Esophagus squamous epithelium (tissue), 5 donors: ENCODE data around the gene C22orf23. TPM values are rescaled to one million over a fixed set of nuclear protein-coding genes. Genes with fewer than 3 reads are reported as not detected.

Experiments used
- DNase-seq: peaks from one replicate; lab custom pipeline; 2025; lab: John Stamatoyannopoulos, UW
- H3K27ac ChIP-seq, 4 donors: fragments of 200-600 bp; sonication (generic); one replicate each; pipeline ENCODE4 v1.5.1; 2016 to 2019; ENCODE audit warnings: mild to moderate bottlenecking in 1 of 4
- H3K27me3 ChIP-seq, 4 donors: fragments of 200-600 bp; sonication (generic); 1 replicate in 3 of 4; 2 replicates in 1 of 4; pipeline versions ENCODE4 v1.5.1 to v1.6.0; 2017 to 2021; ENCODE audit warnings: antibody characterized with exemption in 1 of 4
- H3K36me3 ChIP-seq, 3 donors: fragments of 200-600 bp; sonication (generic); one replicate each; pipeline ENCODE4 v1.5.1; 2016 to 2019
- H3K4me1 ChIP-seq, 3 donors: fragments of 200-600 bp; sonication (generic); one replicate each; pipeline ENCODE4 v1.5.1; 2017 to 2019
- H3K4me3 ChIP-seq, 4 donors: fragments of 200-600 bp; sonication (generic); 1 replicate in 3 of 4; 2 replicates in 1 of 4; pipeline ENCODE4 v1.5.1; 2016 to 2019; ENCODE audit warnings: mild to moderate bottlenecking in 2 of 4, moderate library complexity in 1 of 4
- H3K9me3 ChIP-seq, 3 donors: fragments of 200-600 bp; sonication (generic); one replicate each; pipeline ENCODE4 v1.5.1; 2016 to 2019
- CTCF ChIP-seq, 6 experiments: fragments of 450-650 bp in 4 of 6; fragments of 200-600 bp in 2 of 6; sonication (generic) in 2 of 6; IDR thresholded peaks; one replicate each; pipeline ENCODE4 v1.5.1; 2016 to 2019; ENCODE audit warnings: antibody characterized with exemption in 6 of 6, mild to moderate bottlenecking in 4 of 6, moderate library complexity in 4 of 6
- POLR2A ChIP-seq, 4 donors: fragments of 450-650 bp; IDR thresholded peaks; one replicate each; pipeline ENCODE4 v1.6.1; 2017; ENCODE audit warnings: antibody characterized with exemption in 4 of 4, mild to moderate bottlenecking in 4 of 4, moderate library complexity in 3 of 4
- WGBS, 2 donors: methylation state at CpG; one replicate each; pipeline ENCODE4 v1.1.5; 2018; 5-methylcytosine and 5-hydroxymethylcytosine counted together
- intact Hi-C: fragments of 100-400 bp; cut with DNase I; formaldehyde crosslinking; loops from one replicate; pipeline ENCODE4 v1.15.0; 2022
- total RNA-seq, 4 donors: library from RNA; depleted of rRNA; stranded (reverse); fragments of >200 nt; gene quantifications; one replicate each; pipeline ENCODE4 v1.1.0, GENCODE V29; 2016
- donor health status: DM: yes; HTN: yes; CAD: no.

The C22orf23 gene
- total RNA-seq, 4 donors from 2014 or later: 0.13 to 0.38 TPM; not detected in 2

GRCh38 chr22:37994049-37994448, 40.6 kb upstream of the C22orf23 start:
- no peak overlapping the region for H3K4me3 ChIP-seq
- no peak overlapping the region for H3K27ac ChIP-seq
- H3K36me3 ChIP-seq: no peaks in the 10 kb centered on the region
- TF ChIP-seq POLR2A (IDR thresholded peaks at IDR 0.05) (no peak), CTCF (IDR thresholded peaks at IDR 0.05) (no peak)
- H3K4me1 ChIP-seq: peaks cover 10 to 33% (median 12%) of the 10 kb centered on the region in 3 donors
- DNase-seq: no peak
- intact Hi-C loops: no loop called here
- no peaks in the 10 kb centered on the region for H3K9me3 ChIP-seq
- no peaks in the 10 kb centered on the region for H3K27me3 ChIP-seq
- 74 to 100% methylated on average over 3 to 5 of the region's 6 CpGs for WGBS, 2 donors

GRCh38 chr22:37991731-37992442, 38.5 kb upstream of the C22orf23 start:
- Histone ChIP-seq H3K27me3 (no peaks in the 10 kb centered on the region), H3K4me1 (peaks cover 5 to 14% (median 9%) of the 10 kb centered on the region in 3 donors), H3K9me3 (no peaks in the 10 kb centered on the region), H3K36me3 (no peaks in the 10 kb centered on the region), H3K4me3 (no peak overlapping the region), H3K27ac (no peak overlapping the region)
- TF ChIP-seq POLR2A (IDR thresholded peaks at IDR 0.05) (no peak), CTCF (IDR thresholded peaks at IDR 0.05) (no peak)
- no peak for DNase-seq
- WGBS, 2 donors: 72 to 73% methylated on average over 5 to 6 of the region's 6 CpGs
- intact Hi-C loops: no loop called here

GRCh38 chr22:37990862-37991261, 37.5 kb upstream of the C22orf23 start:
- Histone ChIP-seq H3K27me3 (no peaks in the 10 kb centered on the region), H3K9me3 (no peaks in the 10 kb centered on the region), H3K27ac (no peak overlapping the region), H3K4me3 (no peak overlapping the region), H3K36me3 (no peaks in the 10 kb centered on the region), H3K4me1 (peaks cover under 1 to 4% (median 2%) of the 10 kb centered on the region in 3 donors)
- intact Hi-C loops: no loop called here
- no peak for DNase-seq
- no peak for TF ChIP-seq CTCF (IDR thresholded peaks at IDR 0.05)
- TF ChIP-seq POLR2A (IDR thresholded peaks at IDR 0.05): no peak
- WGBS, 2 donors: 80 to 95% methylated on average over 6 to 7 of the region's 7 CpGs

- Histone ChIP-seq H3K27ac (no peak overlapping the region), H3K36me3 (no peaks in the 10 kb centered on the region), H3K9me3 (no peaks in the 10 kb centered on the region), H3K4me3 (no peak overlapping the region), H3K27me3 (no peaks in the 10 kb centered on the region), H3K4me1 (no peaks in the 10 kb centered on the region)
- intact Hi-C loops: no loop called here
- whole genome bisulfite sequencing, 2 donors: 80 to 83% methylated on average over 1 to 2 of the region's 5 CpGs
- DNase-seq: no peak
- no peak for TF ChIP-seq CTCF (IDR thresholded peaks at IDR 0.05)
- no peak for TF ChIP-seq POLR2A (IDR thresholded peaks at IDR 0.05)
These were observed 36.9 kb upstream of the C22orf23 start for GRCh38 chr22:37990301-37990700.

GRCh38 chr22:37989146-37990045, 36.0 kb upstream of the C22orf23 start:
- no peaks in the 10 kb centered on the region for H3K27me3 ChIP-seq
- no peak overlapping the region for H3K4me3 ChIP-seq
- H3K36me3 ChIP-seq: no peaks in the 10 kb centered on the region
- H3K9me3 ChIP-seq: no peaks in the 10 kb centered on the region
- WGBS, 2 donors: 88 to 89% methylated on average over 8 to 10 of the region's 14 CpGs
- intact Hi-C loops: no loop called here
- no peaks in the 10 kb centered on the region for H3K4me1 ChIP-seq
- no peak for DNase-seq
- TF ChIP-seq POLR2A (IDR thresholded peaks at IDR 0.05): no peak
- no peak for TF ChIP-seq CTCF (IDR thresholded peaks at IDR 0.05)
- no peak overlapping the region for H3K27ac ChIP-seq
